Fibroblast of mammary gland (primary cell): ENCODE results near the gene C9orf50.

Experiments
- DNase-seq: peaks from one replicate; pipeline ENCODE4 v3.0.0-alpha.2; 2010; ENCODE audit warnings: low read depth
- H3K4me3 ChIP-seq: 2 replicates; pipeline ENCODE4 v1.5.1; 2011; ENCODE audit warnings: low read depth, mild to moderate bottlenecking, low read length, moderate library complexity; ENCODE audit not compliant: control insufficient read depth
- TF ChIP-seq, protein P1 (sequence below): conservative IDR thresholded peaks from 2 replicates; pipeline ENCODE4 v1.5.1; 2011; ENCODE audit warnings: low read depth, low read length, inconsistent platforms; ENCODE audit not compliant: control insufficient read depth, insufficient read depth

Gene C9orf50

GRCh38 chr9:129655154-129655553, 34.3 kb upstream of the C9orf50 start:
- TF ChIP-seq, protein P1, sequence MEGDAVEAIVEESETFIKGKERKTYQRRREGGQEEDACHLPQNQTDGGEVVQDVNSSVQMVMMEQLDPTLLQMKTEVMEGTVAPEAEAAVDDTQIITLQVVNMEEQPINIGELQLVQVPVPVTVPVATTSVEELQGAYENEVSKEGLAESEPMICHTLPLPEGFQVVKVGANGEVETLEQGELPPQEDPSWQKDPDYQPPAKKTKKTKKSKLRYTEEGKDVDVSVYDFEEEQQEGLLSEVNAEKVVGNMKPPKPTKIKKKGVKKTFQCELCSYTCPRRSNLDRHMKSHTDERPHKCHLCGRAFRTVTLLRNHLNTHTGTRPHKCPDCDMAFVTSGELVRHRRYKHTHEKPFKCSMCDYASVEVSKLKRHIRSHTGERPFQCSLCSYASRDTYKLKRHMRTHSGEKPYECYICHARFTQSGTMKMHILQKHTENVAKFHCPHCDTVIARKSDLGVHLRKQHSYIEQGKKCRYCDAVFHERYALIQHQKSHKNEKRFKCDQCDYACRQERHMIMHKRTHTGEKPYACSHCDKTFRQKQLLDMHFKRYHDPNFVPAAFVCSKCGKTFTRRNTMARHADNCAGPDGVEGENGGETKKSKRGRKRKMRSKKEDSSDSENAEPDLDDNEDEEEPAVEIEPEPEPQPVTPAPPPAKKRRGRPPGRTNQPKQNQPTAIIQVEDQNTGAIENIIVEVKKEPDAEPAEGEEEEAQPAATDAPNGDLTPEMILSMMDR: no peak

GRCh38 chr9:129654554-129655040, 33.7 kb upstream of the C9orf50 start:
- TF ChIP-seq, protein P1: no peak
- no peak overlapping the region for H3K4me3 ChIP-seq
- no peak for DNase-seq

More at GRCh38 chr9:129655154-129655553, 34.3 kb upstream of the C9orf50 start:
- no peak for DNase-seq
- no peak overlapping the region for H3K4me3 ChIP-seq

- no peak overlapping the region for H3K4me3 ChIP-seq
- TF ChIP-seq, protein P1: no peak
- no peak for DNase-seq
Measured at GRCh38 chr9:129653823-129654553, 33.1 kb upstream of the C9orf50 start.

DNA sequence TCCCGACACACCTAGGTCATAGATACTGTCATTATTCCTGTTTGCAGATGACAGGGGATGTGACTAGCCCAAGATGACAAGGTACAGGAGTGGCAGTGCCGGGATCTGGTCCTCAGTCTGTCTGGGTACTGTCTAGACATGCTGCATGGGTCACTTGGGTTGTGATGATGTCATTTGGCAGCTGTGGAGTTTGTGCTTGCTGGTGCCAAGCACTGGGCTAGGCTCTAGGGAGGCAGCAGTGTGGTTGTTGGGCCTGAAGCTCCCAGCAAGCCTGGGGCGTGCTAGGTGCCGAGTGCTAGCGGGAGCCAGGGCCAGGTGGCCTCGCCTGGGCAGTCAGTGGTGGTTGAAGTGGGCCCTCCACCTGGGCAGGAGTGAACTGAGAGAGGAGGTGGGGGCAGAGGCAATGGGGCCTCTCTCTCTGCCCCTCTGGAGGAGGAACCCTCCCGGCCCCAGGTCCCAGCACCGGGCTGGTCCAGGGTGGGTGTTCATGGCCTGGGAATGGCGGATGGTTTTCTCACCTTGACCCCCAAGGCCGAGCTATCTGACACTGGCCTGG, 29.9 kb upstream of the C9orf50 start:
- H3K4me3 ChIP-seq: no peak overlapping the region

DNA sequence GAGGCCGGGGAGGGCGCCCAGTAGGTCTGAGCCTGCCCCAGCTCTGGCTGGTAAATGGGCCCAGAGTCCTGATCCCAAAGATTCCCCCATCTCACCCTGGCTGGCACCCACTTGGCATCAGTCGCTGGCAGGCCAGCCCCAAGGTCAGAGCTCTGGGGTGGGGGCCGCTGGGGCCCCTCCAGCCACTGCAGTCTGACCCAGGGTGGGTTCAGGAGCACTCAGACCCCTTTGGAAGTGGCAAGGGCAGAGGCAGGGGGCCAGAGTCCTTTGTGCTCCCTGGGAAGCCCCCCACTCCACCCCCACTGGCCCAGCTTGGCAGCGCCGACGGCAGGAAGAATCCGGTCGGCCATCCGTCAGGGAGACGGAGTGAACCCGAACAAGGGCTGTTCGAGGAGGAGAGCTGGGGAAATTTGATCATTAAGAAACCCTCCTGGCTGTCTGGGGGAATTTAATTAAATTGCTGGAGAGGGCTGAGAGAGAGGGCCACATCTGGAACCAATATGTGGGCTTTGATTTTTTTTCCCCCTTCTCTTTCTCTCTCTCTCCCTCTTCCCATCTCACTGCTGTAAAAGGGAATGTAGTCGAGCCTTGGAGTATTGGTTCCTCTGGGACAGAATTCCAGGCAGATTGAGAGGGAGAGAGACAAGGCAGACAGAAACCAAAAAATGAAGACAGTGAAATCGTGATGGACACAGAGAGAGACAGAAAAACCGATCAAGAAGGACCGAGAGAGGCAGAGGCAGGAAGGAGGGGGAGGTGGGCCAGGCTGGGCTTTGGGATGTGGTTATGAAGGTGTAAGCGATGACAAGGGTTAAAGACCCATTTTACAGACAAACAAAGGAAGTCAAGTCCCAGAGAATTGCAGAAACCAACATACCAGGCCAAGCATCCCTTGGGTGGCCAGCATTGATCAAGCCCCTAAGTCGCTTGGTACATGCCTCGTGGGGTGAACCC, 29.1 kb upstream of the C9orf50 start:
- TF ChIP-seq, protein P1: no peak
- no peak overlapping the region for H3K4me3 ChIP-seq
- peak; percentile 26 for DNase-seq

More for the DNA sequence above, 29.9 kb upstream of the C9orf50 start:
- TF ChIP-seq, protein P1: no peak
- DNase-seq: peak; percentile 27

GRCh38 chr9:129648764-129649115, 27.8 kb upstream of the C9orf50 start:
- TF ChIP-seq, protein P1: no peak
- H3K4me3 ChIP-seq: no peak overlapping the region
- DNase-seq: no peak
